ENCODE results near the gene NEGR1. TPM values are rescaled to one million over a fixed set of nuclear protein-coding genes. Genes with fewer than 3 reads are reported as not detected.

NEGR1 gene
- total RNA-seq, 1 experiment from 2014 or later, result 2.1 TPM

DNA sequence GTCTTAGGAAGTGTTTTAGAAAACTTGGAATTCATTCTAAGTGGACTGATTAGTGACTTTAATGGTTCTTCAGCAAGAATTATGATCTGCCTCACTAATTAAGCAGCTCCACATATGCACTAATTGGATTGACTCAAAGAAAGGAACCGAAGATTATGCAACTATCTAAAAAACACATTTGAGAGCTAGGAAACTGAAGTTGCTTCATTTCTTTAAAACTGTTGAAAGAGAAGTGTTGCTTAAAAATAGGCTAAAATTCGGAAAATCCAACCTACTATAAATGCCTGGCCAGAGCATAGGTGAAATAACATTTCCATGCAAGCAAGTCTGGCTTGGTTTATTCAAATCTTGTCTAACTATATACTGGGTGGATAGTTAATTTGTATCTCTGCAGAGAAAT lies 698.6 kb downstream of the NEGR1 start:
- no peak for DNase-seq
- Histone ChIP-seq H3K4me3 (ENCODE audit: insufficient read depth, low read depth, low read length) (no peak overlapping the region), H3K36me3 (replicated peaks; ENCODE audit: control insufficient read depth, insufficient read depth, low read length) (no peaks in the 10 kb centered on the region), H3K27me3 (ENCODE audit: control insufficient read depth, insufficient read depth, low read length) (no peaks in the 10 kb centered on the region)

DNA sequence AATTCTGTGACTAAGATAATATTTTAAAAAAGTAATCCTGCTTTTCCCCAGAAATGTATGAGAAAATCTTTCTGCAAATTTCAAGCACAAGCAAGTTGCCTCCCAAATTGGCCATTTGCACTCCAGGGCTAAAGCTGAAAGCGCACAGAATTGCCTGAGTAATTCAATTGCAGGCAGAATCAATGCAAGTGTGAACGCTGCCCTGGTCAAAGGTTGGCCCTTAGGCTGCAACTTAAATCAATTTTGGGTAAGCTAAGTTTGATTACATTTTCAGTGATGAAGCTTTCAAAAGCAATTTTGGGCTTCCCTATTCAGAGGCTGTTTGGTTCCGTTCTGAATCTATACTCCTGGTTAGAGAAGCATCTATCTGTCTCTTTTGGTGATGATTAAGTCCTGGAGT lies 699.7 kb downstream of the NEGR1 start:
- H3K4me3 ChIP-seq (ENCODE audit: insufficient read depth, low read depth, low read length), result no peak overlapping the region
- DNase-seq, result no peak
- H3K36me3 ChIP-seq (replicated peaks; ENCODE audit: control insufficient read depth, insufficient read depth, low read length), result no peaks in the 10 kb centered on the region
- H3K27me3 ChIP-seq (ENCODE audit: control insufficient read depth, insufficient read depth, low read length), result no peaks in the 10 kb centered on the region

DNA sequence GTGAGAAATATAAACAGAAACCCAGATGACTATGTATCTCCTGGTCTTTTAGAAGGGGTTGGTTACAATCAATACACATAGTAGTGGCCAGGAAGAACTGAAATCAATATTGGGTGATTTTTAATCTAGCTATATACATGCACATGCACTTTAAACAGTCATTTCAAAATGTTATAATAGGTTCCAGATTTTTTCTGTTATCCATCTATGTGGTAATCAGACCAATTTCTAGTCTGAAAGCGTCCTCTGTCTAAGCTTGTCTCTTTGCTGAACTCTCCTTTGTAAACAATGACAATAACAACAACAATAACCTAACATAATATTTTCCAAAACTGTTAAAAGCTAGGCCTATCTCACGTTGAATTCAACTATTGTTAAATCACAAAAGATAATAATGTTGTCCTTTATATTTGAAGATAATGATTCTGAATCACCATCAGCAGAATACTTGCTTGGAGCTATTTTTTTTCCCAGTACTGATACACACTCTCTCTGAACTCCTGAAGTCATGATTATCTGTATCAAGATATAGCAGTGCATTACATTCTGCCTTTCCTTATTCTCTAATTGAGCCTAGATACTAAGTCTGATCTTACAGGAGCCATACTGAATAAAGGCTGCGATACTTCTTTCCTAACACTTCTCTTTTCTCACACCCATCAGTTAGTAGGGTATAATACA lies 704.7 kb downstream of the NEGR1 start:
- no peaks in the 10 kb centered on the region for H3K27me3 ChIP-seq (ENCODE audit: control insufficient read depth, insufficient read depth, low read length)
- no peak for DNase-seq
- H3K36me3 ChIP-seq (replicated peaks; ENCODE audit: control insufficient read depth, insufficient read depth, low read length), result no peaks in the 10 kb centered on the region
- H3K4me3 ChIP-seq (ENCODE audit: insufficient read depth, low read depth, low read length), result no peak overlapping the region

DNA sequence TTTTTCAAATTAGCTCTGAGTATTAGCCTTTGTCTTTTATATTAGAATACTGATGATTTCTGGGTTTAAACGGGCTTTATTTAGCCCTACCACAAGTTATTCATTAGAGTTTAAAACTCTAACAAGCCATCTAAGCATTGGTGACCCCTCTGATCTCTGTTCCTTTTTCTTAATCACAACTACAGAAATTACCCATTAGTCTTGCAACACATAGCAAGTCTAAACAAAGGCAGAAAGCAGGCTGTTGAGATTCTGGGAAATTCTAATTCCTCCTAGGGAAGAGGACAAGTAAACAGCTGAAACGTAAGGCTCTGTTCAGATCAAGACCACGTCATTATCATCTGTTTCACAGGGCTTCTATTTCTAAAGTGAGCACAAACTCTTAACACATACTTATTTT lies 710.3 kb downstream of the NEGR1 start:
- no peak for DNase-seq
- no peaks in the 10 kb centered on the region for H3K36me3 ChIP-seq (replicated peaks; ENCODE audit: control insufficient read depth, insufficient read depth, low read length)
- no peaks in the 10 kb centered on the region for H3K27me3 ChIP-seq (ENCODE audit: control insufficient read depth, insufficient read depth, low read length)
- no peak overlapping the region for H3K4me3 ChIP-seq (ENCODE audit: insufficient read depth, low read depth, low read length)

DNA sequence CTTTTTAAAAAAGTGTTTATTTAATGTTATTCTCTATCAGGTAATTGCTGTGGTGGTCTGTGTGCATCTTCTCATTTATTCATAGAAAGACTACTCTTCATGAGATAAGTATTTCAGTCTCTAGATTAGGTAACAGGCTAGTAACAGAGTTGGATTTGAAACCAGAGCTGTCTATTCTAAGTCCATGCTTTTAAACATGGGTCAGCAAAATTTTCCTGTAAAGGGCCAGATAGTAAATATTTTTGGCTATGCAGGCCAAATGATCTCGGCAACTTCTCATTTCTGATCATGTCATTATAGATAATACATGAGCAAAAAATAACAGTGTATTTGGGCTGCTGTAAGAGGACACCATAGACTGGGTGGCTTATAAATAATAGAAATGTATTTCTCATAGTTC lies 715.9 kb downstream of the NEGR1 start:
- Histone ChIP-seq H3K36me3 (replicated peaks; ENCODE audit: control insufficient read depth, insufficient read depth, low read length) (no peaks in the 10 kb centered on the region), H3K4me3 (ENCODE audit: insufficient read depth, low read depth, low read length) (no peak overlapping the region), H3K27me3 (ENCODE audit: control insufficient read depth, insufficient read depth, low read length) (no peaks in the 10 kb centered on the region)
- no peak for DNase-seq

DNA sequence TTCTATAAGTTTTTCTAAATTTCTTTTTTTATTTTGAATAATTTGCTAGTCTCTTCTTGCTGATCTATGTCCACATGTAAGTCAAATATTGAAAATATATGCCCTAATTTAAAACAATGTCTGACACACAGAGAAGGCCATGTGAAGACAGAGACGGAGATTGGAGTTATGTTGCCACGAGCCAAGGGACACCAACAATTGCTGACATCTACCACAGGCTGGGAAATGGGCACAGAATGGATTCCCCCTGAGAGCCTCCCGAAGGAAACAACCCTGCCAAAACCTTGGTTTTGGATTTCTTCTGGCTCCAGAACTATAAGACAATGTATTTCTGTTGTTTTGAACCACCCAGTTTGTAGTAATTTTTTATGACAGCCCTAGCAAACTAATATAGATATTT lies 716.5 kb downstream of the NEGR1 start:
- no peaks in the 10 kb centered on the region for H3K36me3 ChIP-seq (replicated peaks; ENCODE audit: control insufficient read depth, insufficient read depth, low read length)
- no peaks in the 10 kb centered on the region for H3K27me3 ChIP-seq (ENCODE audit: control insufficient read depth, insufficient read depth, low read length)
- DNase-seq, result no peak
- no peak overlapping the region for H3K4me3 ChIP-seq (ENCODE audit: insufficient read depth, low read depth, low read length)

DNA sequence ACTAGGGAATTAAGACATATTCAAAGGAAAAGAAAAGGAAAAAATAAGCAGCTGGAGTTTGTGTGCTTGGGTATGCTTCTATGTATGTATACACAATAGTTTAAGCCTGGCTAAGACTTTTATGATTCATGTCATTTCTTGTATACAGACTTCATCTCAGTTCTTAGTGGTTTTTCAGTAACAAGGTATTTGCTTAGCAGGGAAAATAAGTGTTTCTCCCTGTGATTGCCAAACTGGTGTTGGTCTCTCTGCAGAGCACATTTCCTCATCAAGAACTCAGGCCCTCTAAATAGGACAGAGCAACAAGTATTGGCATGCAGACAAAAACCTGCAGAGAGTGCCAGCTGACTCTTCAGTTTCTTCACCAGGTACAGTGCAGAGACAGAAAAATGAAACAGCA lies 717.1 kb downstream of the NEGR1 start:
- Histone ChIP-seq H3K27me3 (ENCODE audit: control insufficient read depth, insufficient read depth, low read length) (no peaks in the 10 kb centered on the region), H3K4me3 (ENCODE audit: insufficient read depth, low read depth, low read length) (no peak overlapping the region), H3K36me3 (replicated peaks; ENCODE audit: control insufficient read depth, insufficient read depth, low read length) (no peaks in the 10 kb centered on the region)
- DNase-seq, result no peak

DNA sequence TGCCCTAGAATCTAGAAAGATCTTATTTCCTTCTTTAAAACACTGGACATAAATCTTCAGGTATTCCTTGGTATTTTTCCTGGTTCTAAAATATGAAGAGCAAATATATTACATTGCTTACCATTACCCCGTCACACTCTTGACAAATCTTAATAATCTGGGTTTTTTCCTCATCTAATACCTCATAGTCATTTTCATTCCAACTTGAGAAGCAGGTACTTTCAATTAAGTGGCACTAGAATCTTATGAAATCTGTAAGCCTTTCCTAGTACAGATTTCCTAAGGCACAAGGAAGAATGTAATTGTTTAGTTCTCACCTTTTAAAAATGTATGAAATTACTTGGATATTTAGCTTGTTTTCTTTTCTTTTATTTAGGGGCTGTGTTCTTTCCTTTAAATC lies 720.0 kb downstream of the NEGR1 start:
- Histone ChIP-seq H3K27me3 (ENCODE audit: control insufficient read depth, insufficient read depth, low read length) (no peaks in the 10 kb centered on the region), H3K4me3 (ENCODE audit: insufficient read depth, low read depth, low read length) (no peak overlapping the region), H3K36me3 (replicated peaks; ENCODE audit: control insufficient read depth, insufficient read depth, low read length) (no peaks in the 10 kb centered on the region)
- DNase-seq, result no peak

DNA sequence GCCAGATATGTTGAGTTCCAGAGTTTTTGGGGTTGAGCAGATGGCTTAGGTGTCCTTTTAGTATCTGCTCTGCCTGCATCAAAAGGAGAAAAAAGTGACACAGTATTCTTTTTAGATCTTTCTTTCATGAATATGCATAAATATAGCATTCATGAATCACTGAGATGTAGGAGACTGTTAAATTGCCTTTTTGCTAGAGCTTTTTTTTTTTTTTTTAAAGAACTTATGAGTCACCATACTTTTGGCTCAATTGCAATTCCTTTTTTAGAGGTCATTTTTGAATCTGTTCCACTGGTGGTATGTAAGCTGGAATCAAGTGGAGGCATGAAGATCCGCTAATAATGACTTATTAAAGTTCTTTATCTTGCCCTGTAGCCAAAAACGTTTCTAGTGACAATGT lies 720.6 kb downstream of the NEGR1 start:
- Histone ChIP-seq H3K4me3 (ENCODE audit: insufficient read depth, low read depth, low read length) (no peak overlapping the region), H3K36me3 (replicated peaks; ENCODE audit: control insufficient read depth, insufficient read depth, low read length) (no peaks in the 10 kb centered on the region), H3K27me3 (ENCODE audit: control insufficient read depth, insufficient read depth, low read length) (no peaks in the 10 kb centered on the region)
- DNase-seq, result no peak

DNA sequence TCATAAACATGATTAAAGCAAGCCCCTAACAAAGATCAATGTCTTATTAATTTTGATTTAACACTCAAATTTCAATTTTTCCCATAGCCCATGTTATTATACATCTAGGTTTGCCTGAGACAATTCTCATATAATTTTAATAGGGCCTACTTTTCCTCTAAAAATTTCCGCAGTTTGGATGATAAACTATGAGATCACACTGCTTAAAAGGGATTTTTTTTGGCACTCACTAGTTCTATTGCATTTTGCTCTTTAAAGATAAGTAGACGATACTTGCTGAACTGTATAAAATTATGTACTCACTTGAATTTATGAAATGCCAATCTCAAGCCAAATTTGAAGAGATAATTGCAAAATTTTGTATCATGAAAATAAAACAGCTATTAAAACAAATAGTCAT lies 721.1 kb downstream of the NEGR1 start:
- H3K4me3 ChIP-seq (ENCODE audit: insufficient read depth, low read depth, low read length), result no peak overlapping the region
- no peaks in the 10 kb centered on the region for H3K27me3 ChIP-seq (ENCODE audit: control insufficient read depth, insufficient read depth, low read length)
- DNase-seq, result no peak
- no peaks in the 10 kb centered on the region for H3K36me3 ChIP-seq (replicated peaks; ENCODE audit: control insufficient read depth, insufficient read depth, low read length)

DNA sequence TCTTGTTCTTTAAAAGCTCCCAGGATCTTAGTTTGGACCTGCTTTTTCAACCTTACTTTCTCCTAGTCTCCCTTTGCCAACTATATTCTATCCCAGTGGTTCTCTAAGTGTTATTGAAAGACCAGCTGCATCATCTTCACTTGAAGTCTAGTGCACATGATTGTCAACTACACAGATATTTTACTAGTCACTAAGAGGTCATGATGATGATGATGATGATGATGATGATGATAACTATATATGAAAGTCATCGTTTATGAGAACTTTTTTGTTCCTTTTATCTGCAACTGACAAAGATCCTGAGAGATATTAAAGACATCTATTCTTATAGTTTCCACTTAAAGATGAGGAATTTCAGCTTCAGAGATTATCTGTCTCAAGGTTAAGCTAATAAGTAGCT lies 722.5 kb downstream of the NEGR1 start:
- DNase-seq, result no peak
- Histone ChIP-seq H3K27me3 (ENCODE audit: control insufficient read depth, insufficient read depth, low read length) (no peaks in the 10 kb centered on the region), H3K4me3 (ENCODE audit: insufficient read depth, low read depth, low read length) (no peak overlapping the region), H3K36me3 (replicated peaks; ENCODE audit: control insufficient read depth, insufficient read depth, low read length) (no peaks in the 10 kb centered on the region)

DNA sequence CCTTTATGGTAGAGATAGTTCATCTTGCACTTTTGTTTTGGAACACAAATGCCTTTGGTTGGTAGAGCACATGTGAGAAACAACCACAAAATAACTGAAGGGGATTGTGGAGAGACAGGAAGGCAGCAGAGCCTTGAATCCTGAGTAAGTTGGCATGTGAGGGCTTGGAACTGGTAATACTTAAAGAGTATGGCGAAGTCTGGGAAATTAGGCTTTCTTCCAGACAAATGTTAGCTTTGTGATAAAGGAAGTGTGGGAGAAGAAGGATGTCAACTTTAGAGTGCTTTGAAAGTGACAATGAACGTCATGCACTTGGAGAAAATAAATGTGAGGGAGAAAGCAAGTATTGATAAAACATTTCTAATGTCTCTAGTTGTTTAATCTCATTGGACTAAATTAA lies 725.2 kb downstream of the NEGR1 start:
- DNase-seq, result no peak
- Histone ChIP-seq H3K4me3 (ENCODE audit: insufficient read depth, low read depth, low read length) (no peak overlapping the region), H3K27me3 (ENCODE audit: control insufficient read depth, insufficient read depth, low read length) (no peaks in the 10 kb centered on the region), H3K36me3 (replicated peaks; ENCODE audit: control insufficient read depth, insufficient read depth, low read length) (no peaks in the 10 kb centered on the region)

DNA sequence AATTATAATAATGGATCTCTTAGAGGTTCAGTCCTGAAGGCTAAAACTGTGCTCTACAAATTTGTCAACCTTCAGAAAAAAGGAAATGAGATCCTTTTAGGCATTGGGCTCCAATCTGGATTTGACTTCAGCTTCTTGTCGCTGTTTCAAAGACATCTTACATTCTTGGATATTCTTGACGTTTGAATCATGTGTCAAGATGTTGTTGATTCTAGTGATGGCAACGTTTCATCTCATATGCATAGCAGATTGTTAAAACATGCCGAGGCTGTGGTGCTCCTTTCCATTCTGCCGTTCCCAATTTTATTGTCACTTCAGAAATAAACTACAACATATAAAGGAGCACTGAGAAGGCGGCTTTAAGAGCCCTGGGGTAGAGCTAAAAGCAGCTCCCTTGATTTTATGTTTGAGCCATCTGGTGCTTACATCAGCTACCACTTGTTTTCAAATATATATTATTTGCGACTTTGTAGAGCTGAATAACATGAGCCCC lies 733.9 kb downstream of the NEGR1 start:
- H3K36me3 ChIP-seq (replicated peaks; ENCODE audit: control insufficient read depth, insufficient read depth, low read length), result no peaks in the 10 kb centered on the region
- DNase-seq, result no peak
- no peak overlapping the region for H3K4me3 ChIP-seq (ENCODE audit: insufficient read depth, low read depth, low read length)
- H3K27me3 ChIP-seq (ENCODE audit: control insufficient read depth, insufficient read depth, low read length), result no peaks in the 10 kb centered on the region

DNA sequence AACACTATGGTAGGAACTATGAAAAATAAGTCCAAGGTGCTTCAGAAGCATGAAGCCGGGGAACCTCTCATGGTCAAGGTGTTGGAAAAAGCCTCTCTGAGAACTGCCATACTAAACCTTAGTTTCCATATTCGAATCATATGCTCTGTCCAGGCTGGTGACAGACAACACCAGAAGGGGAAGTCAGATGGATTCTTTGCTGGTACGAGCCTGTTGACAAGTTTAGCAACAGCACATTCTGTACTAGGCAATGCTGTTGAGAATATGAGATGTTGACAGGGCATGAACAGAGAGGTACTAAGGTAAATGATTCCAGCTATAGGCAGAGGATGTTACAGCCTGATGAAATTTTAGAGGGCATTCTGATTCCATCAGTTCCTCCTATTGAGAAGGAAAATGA lies 740.2 kb downstream of the NEGR1 start:
- Histone ChIP-seq H3K27me3 (ENCODE audit: control insufficient read depth, insufficient read depth, low read length) (no peaks in the 10 kb centered on the region), H3K4me3 (ENCODE audit: insufficient read depth, low read depth, low read length) (no peak overlapping the region), H3K36me3 (replicated peaks; ENCODE audit: control insufficient read depth, insufficient read depth, low read length) (no peaks in the 10 kb centered on the region)
- DNase-seq, result no peak

DNA sequence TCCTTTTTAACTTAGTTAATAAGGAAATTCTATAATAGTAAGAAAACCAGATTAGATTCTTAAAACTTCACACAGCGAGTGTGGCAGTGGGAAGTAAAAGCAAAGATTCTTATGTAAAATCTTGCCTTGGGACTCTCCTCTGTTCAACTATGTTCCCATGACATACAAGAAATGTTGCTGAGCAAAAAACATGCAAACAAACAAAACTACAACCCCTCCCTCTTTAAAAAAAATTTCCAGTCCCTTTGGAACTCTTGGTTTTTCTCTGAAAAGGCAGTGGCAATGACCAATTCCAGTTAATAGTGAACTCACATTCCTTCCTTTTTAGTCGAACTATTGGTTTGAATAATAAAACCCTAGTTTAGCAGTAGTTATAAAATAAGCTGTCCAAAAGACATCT lies 748.4 kb downstream of the NEGR1 start:
- Histone ChIP-seq H3K4me3 (ENCODE audit: insufficient read depth, low read depth, low read length) (no peak overlapping the region), H3K27me3 (ENCODE audit: control insufficient read depth, insufficient read depth, low read length) (no peaks in the 10 kb centered on the region), H3K36me3 (replicated peaks; ENCODE audit: control insufficient read depth, insufficient read depth, low read length) (no peaks in the 10 kb centered on the region)
- no peak for DNase-seq

DNA sequence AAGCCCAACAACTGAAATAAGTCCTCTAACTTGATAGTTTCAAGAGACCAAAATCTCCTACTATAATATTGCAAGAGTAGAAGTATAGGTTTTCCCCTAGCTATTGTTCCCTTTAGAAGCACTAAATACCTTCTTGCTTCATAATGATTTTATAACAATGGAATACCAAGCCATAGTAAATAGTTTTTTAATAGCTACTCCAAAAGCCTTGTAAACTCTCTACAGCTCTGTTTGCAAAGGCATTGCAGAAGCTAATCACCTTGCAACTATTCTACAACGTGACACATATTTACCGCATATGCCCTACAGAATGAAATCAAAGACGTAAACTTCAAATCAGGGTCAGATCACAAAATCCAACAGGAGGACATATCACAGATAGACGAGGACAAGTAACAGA lies 750.0 kb downstream of the NEGR1 start:
- DNase-seq, result no peak
- no peaks in the 10 kb centered on the region for H3K27me3 ChIP-seq (ENCODE audit: control insufficient read depth, insufficient read depth, low read length)
- H3K36me3 ChIP-seq (replicated peaks; ENCODE audit: control insufficient read depth, insufficient read depth, low read length), result no peaks in the 10 kb centered on the region
- no peak overlapping the region for H3K4me3 ChIP-seq (ENCODE audit: insufficient read depth, low read depth, low read length)
